Effector CD8-positive, alpha-beta T cell (primary cell): ENCODE results near the gene FAM162B.
"Not testable (repeated sequence)": the region's sequence is repeated elsewhere in the genome, so short reads cannot be mapped to it uniquely, and the experiment has no call there.

Experiments
- DNase-seq: peaks from one replicate; lab custom pipeline; 2025; lab: John Stamatoyannopoulos, UW
- total RNA-seq, 4 experiments: gene quantifications; one replicate each; lab custom pipeline; 2026; lab: John Stamatoyannopoulos, UW

Gene FAM162B
- total RNA-seq, result 0 reads per million in 4 experiments

GRCh38 chr6:116764961-116765841 lies at the start of gene FAM162B:
TSS of gene FAM162B (minus strand) at chr6:116765719. CDS start at chr6:116765576, 143 bp downstream.
- DNase-seq, result no peak

GRCh38 chr6:116812051-116812650 lies 46.6 kb upstream of the FAM162B start:
- DNase-seq, result no peak

- no peak for DNase-seq
These were observed 36.5 kb upstream of the FAM162B start for GRCh38 chr6:116801971-116802370.

- no peak for DNase-seq
These were observed 34.4 kb upstream of the FAM162B start for GRCh38 chr6:116799945-116800344.

- DNase-seq, result no peak
These were observed 32.1 kb upstream of the FAM162B start for GRCh38 chr6:116797585-116797984.

- DNase-seq, result no peak
These were observed 27.7 kb upstream of the FAM162B start for GRCh38 chr6:116793224-116793623.

- no peak for DNase-seq
These were observed 18.3 kb upstream of the FAM162B start for GRCh38 chr6:116783852-116784251.

- DNase-seq, result no peak
These were observed 14.2 kb upstream of the FAM162B start for GRCh38 chr6:116779573-116780164.

- no peak for DNase-seq
These were observed 8.4 kb upstream of the FAM162B start for GRCh38 chr6:116773886-116774285.

- DNase-seq, result no peak
These were observed 6.9 kb upstream of the FAM162B start for GRCh38 chr6:116772450-116772849.

GRCh38 chr6:116767715-116768114 lies 2.2 kb upstream of the FAM162B start:
- DNase-seq, result no peak

- no peak for DNase-seq
These were observed 1.1 kb upstream of the FAM162B start for GRCh38 chr6:116766506-116767176.

GRCh38 chr6:116764629-116764960 lies 924 bp downstream of the FAM162B start:
- DNase-seq, result no peak

- no peak for DNase-seq
These were observed 1.5 kb downstream of the FAM162B start for GRCh38 chr6:116763906-116764628.

GRCh38 chr6:116763048-116763447 lies 2.5 kb downstream of the FAM162B start:
- DNase-seq, result no peak

- no peak for DNase-seq
These were observed 3.3 kb downstream of the FAM162B start for GRCh38 chr6:116762235-116762634.

- DNase-seq, result no peak
These were observed 3.7 kb downstream of the FAM162B start for GRCh38 chr6:116761779-116762178.

- no peak for DNase-seq
These were observed 20.3 kb downstream of the FAM162B start for GRCh38 chr6:116745176-116745575.

- DNase-seq, result no peak
These were observed 23.9 kb downstream of the FAM162B start for GRCh38 chr6:116741571-116741970.

- not testable (repeated sequence) for DNase-seq
These were observed 25.0 kb downstream of the FAM162B start for GRCh38 chr6:116740486-116740885.

- no peak for DNase-seq
These were observed 28.5 kb downstream of the FAM162B start for GRCh38 chr6:116737004-116737403.

- no peak for DNase-seq
These were observed 35.0 kb downstream of the FAM162B start for GRCh38 chr6:116730513-116730912.
